OCI-M2 (cell line): Measurements from ENCODE around the gene STPG2.
"Not testable (repeated sequence)": the region's sequence is repeated elsewhere in the genome, so short reads cannot be mapped to it uniquely, and the experiment has no call there.

ENCODE experiments used
- DNase-seq: peaks from one replicate; lab custom pipeline; 2025; ENCODE audit not compliant: unreplicated experiment; lab: John Stamatoyannopoulos, UW

Gene STPG2

DNA sequence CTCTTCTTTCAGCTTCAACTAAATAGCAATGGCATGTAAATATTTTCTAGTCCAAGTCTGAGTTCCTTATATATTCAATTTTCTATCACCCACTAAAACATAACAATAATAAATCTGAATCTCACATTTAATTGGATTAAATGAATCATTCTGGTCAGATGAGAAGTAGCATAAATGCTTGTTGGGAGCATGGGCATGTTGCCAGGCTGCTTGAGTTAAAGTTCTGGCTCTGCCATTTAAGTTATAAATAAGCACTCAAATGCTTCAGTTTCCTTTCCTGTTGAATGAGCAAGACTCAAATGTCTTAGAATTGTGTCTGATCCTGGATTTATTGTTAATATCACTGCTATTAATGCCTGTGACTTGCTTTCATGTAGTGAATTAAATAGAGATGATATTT lies 496.3 kb downstream of the STPG2 start:
- no peak for DNase-seq

DNA sequence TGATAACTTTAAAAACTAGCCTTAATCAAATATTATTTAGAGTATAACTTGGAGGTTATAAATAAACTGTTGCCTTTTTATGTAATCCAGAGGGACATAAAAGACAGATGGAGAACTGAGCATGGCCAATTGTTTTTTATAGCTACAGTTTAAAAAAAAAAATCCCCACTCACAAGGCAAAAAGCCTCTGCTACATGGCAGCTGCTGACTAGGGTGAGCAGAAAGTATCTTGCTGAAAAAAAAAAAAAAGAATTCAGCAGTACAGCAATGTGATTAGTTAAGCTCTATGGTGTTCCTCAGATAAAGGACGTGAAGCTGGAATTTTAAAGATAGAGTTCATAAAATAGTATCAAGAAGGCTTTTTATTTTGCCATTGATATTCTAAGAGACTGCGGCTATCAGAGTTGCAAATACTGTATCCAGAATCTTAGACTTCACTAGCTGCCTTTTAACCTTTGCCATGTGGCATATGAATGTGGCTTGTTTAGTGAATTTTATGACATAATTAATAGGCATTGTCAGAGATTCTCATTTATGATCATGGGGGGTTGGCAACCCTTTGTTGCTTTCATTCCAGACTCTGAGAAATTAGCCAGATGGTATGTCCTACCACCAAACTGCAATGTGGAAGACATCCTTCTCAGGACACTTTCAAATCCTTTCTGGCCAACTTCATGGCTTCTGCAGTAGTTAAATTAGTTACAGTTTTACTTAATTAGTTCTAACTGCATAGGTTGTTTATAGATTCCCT lies 498.0 kb downstream of the STPG2 start:
- no peak for DNase-seq

DNA sequence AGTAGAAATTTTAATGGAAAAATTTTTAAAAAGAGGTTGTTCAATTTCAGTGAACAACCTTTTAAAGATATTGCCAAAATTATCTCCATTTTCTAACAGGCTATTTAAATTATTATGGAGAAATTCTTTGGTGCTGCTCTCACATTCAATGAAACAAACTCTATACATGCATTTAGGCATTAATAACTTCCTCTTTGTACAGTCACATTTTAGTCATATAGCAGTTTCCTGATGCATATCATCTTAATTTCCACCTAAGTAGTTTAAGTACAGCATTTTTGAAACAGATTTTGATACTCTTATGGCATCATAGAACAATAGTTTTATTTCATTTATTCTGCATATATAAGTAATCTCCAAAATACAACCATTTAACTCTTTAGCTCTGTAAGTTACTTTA lies 500.1 kb downstream of the STPG2 start:
- DNase-seq: no peak

DNA sequence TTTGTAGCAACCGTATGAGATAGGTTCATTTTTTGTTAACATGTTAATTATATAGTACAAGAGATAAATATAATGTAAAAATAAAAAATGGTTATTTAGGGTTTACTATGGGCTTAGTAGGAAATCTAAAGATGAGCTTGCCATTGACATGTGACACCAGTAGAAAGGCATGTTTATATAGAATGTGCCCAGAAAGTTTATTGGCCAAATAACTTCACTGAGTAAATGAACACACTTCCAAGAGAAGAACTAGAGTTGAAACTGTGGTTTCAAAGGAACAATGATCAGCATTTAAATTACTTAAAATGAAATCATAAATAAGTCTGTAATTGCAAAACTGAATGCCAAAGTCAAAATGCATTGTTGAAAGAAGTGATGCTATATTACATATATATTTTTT lies 503.3 kb downstream of the STPG2 start:
- no peak for DNase-seq

DNA sequence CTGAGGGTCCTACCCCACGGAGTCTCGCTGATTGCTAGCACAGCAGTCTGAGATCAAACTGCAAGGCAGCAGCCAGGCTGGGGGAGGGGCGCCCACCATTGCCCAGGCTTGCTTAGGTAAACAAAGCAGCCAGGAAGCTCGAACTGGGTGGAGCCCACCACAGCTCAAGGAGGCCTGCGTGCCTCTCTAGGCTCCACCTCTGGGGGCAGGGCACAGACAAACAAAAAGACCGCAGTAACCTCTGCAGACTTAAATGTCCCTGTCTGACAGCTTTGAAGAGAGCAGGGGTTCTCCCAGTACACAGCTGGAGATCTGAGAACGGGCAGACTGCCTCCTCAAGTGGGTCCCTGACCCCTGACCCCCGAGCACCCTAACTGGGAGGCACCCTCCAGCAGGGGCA lies 509.4 kb downstream of the STPG2 start:
- not testable (repeated sequence) for DNase-seq

DNA sequence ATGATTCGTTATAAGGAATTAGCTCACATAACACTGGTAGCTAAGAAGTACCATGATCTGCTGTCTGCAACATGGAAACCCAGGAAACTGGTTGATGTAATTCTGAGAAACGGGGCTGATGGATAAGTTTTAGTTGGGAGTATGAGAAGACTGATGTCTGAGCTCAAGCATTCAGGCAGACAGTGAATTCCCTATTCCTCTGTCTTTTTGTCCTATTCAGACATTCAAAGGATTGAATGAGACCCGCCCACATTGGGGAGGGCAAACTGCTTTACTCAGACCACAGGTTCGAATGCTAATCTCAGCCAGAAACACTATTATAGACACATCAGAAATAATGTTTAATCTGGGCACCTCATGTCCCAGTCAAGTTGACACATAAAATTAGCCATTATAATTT lies 515.5 kb downstream of the STPG2 start:
- no peak for DNase-seq

DNA sequence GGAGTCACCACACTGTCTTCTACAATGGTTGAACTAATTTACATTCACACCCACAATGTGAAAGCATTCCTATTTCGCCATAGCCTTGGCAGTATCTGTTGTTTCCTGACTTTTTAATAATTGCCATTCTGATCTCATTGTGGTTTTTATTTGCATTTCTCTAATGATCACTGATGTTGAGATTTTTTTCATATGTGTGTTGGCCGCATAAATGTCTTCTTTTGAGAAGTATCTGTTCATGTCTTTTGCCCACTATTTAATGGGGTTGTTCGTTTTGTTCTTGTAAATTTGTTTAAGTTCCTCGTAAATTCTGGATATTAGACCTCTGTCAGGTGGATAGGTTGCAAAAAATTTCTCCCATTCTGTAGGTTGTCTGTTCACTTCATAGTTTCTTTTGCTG lies 519.1 kb downstream of the STPG2 start:
- no peak for DNase-seq

DNA sequence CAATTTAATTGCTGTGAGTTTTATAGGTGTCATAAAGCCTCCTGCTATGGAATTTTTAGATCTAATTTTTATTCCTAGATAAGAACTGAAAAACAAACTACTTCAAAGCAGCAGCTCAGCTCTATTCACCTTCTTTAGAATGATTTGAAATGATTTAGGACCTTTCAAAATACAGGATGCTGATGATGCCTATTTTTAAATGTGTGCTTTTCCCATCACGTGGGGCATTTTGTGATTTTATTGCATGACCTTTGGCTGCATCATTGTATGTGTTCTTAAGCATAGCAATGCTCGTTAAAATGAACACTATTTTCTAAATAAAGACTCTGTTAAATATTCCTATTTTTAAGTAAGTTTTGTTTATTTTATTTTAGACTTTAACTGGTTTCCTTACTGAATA lies 537.3 kb downstream of the STPG2 start:
- DNase-seq: no peak

DNA sequence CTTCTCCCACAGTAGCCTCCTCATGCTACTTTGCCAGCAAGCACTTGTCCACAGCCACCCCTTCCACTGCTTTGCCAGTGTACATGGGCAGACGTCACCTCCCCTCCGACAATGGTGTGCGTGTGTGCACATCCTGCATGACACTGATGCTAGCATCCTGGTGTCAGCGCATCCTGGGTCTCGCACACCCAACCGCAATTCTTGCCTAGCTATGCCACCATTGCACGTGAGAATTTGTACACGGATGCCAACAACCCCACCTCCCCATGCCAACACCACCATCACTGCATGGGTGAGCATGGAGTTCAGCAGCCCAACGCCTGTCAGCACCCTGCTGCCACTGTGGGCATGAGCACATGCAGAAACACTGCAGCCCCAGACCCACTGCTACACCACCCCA lies 550.0 kb downstream of the STPG2 start:
- DNase-seq: no peak

DNA sequence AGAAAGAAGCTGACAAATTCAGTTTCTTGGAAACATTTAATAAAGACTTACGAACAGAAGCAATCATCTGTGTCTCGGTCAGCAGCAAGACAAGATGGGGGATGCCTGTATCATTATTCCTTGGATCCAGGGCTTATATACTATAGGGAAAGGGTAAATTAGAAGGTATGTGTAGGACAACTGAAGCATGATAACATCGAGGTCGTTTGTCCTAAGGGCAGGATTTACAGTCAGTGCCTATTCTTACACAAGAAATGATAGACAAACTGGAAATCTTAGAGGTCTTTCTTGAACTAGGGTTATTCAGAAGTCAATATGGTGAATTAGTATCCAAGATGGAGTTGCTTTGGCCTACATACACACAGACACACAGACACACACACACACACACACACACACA lies 553.0 kb downstream of the STPG2 start:
- no peak for DNase-seq

DNA sequence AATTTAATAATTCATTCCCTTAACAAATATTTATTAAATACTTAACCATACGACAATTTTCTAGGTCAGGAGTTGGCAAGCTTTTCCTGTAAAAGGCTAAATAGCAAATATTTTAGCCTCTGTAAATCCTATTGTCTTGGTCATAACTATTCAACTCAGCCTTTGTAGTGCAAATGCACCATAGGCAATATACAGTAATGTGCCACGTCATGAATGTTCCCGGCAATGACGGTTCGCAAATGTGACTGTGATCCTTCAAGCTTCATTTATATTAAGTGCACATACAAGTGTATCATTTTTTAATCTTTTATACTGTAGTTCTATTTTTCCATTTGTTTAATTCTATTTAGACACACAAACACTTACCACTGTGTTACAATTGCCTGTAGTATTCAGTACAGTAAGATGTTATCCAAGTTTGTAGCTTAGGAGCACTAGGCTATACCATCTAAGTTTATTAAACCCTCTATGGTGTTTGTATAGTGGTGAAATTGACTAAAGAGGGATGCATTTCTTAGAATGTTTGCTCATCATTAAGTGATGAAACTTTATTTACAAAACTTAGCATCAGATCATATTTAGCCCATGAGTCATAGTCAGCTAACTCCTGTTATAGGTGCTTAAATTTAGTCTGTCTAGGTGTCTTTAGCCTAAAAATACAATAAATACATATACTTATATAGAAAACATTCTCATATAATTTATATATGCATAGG lies 553.6 kb downstream of the STPG2 start:
- no peak for DNase-seq

DNA sequence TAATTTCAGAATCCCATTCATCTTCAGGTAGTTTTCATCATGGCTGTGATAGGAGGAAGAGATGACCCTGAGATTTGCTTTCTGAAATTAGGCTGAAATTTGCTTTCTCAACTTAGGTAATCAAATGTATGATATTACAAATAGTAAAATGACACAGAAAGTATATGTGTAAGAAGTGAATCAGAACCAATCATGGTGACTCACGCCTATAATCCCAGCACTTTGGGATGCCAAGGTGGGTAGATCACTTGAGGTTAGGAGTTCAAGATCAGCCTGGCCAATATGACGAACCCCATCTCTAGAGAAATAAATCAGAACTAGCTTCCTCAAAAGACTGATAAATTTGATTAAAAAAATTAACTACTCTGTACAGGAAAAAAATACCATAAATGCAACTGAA lies 555.4 kb downstream of the STPG2 start:
- DNase-seq: no peak

DNA sequence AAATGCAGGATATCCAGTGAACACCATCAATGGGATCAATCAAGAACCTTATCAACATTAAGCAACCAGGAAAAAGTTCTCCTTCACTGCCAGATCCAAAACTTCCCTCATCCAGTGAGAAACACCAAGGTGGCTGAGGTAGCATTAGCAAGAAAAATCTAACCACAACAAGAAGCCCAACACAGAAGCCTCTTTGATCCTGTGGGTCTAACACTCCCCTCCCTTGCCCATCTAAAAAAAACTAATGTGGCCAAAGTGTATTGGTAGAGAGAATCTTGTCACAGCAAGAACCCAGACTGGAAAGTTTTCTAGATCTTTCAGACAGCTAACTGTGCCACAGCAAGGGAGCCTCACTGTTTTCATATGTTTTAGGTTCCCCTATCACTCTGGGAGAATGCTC lies 558.0 kb downstream of the STPG2 start:
- DNase-seq: no peak

DNA sequence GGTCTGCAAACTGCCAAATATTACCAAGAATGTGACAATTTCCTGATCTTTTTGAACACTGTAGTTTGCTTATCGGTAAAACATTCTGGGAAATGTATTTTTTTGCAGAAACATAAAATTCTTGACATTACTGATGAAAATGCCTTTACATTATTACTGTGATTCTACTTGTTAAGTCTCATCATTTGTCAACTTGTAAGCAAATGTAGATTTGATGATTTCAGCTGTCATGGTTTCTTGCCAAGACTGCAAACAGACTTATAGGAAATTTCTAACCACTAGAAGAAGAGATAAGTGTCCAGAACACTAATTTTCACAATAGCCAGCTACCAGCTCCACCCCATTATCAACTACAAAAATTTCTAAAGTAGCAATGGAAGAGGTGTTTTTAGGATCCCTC lies 560.4 kb downstream of the STPG2 start:
- DNase-seq: no peak

DNA sequence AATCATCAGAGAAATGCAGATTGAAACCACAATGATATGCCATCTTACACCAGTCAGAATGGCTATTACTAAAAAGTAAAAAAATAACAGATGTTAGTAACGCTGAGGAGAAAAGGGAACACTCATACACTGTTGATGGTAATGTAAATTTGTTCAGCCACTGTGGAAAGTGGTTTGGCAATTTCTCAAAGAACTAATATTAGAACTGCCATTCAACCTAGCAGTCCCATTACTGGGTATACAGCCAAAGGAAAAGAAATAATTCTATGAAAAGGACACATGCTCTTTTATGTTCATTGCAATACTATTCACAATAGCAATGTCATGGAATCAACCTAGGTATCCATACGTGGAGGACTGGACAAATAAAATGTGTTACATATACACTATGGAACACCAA lies 566.3 kb downstream of the STPG2 start:
- no peak for DNase-seq

DNA sequence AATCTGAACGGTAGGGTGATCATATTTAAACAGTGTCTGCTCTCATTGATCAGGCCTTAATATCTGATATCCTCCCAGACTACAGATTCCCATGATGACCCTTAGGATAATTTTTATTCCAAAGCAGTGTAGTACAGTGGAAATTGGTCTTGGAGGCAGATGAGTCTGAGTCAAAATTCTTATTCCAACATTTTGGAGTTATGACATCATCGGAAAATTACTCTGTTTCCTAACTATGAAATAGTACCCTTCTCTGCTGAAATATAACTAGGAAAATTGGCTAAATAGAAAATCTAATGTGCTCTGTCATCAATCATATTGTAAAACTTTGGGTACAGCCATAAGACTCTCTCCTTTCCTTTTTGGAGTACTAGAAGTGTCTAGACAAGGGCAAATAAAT lies 583.3 kb downstream of the STPG2 start:
- no peak for DNase-seq

DNA sequence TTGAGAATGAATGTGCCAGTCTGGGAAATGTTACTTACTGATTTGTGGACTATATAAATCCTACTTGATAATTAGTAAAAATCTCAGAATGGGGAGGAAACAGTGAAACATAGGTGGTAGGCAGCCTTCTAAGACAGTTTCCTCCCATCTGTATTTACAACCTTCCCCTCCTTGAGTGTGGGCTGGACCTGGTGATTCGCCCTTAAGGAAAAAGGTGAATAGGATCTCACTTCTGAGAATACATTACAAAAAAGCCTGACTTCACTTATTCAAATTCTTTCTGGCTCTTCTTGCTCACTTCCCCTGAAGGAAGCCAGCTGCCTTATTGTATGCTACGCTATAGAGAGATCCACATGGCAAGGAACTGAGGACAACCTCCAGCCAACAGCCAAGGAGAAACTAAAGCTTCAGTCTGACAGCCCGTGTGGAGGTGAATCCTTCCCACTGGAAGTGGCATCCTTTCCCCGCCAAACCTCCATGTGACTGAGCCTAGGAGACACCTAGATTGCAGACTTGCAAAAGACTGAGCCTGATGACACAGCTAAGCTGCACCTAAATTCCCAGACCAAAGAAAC lies 585.0 kb downstream of the STPG2 start:
- DNase-seq: no peak

DNA sequence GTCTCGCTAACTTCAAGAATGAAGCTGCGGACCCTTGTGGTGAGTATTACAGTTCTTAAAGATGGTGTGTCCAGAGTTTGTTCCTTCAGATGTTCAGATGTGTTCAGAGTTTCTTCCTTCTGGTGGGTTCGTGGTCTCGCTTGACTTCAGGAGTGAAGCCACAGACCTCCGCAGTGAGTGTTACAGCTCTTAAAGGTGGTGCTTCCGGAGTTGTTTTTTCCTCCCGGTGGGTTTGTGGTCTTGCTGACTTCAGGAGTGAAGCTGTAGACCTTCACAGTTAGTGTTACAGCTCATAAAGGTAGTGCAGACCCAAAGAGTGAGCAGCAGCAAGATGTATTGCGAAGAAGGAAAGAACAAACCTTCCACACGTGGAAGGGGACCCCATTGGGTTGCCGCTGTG lies 592.6 kb downstream of the STPG2 start:
- DNase-seq: not testable (repeated sequence)

DNA sequence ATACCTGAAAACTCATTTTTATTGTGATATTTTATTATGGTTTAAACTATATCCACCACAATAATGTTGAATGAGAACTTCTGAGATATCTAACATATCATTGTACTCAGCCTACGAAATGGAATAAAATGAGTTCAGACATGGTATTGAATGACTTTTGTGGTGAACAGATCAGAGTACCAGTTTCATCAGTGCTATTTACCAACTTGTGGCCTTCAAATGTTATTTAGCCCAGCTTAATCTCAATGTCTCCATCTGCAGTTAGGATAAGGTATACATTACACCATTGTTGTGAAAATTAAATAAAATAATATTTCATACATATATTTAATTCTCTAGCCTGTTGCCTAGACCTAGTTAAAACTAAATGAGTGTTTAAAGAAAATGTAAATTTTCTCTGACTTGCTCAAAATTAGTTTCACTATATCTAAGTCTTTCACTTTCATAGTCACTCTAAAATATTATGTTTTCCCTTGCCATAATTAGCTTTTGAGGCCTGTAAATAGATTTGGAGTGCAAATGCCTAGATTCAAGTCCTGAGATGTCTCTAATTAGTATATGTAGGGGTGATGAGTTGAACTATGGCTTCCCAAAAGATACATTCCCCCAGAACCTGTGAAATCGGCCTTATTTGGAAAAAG lies 594.2 kb downstream of the STPG2 start:
- DNase-seq: no peak

DNA sequence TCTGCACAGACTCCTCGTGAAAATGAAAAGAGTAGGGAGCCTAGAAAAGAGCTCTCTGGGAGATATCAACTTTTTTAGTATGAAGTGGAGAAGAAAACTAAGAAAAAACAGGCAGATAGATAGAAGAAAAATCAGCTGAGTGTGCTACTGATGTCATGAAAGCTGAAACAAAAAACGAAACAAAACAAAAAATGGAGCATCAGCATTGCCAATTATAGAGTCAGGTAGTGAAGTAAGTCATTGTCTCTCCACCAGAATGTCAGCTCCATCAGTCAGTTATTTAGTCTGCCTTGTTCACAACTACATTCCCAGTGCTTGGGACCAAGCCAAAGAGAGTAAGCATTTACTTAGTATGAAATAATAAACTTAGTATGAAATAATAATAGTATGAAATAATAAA lies 595.1 kb downstream of the STPG2 start:
- DNase-seq: no peak

DNA sequence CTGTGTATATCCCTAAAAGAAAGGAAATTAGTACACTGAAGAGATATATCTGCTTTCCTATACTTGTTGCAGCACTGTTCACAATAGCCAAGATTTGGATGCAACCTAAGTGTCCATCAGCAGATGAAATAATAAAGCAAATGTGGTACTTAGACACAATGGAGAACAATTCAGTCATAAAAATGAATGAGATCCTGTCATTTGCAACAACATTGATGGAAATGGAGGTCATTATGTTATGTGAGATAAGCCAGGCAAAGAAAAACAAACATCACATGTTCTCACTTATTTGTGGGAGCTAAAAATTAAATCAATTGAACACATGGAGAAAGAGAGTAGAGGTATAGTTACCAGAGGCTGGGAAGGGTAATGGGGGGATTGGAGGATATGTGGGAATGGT lies 611.9 kb downstream of the STPG2 start:
- DNase-seq: no peak

DNA sequence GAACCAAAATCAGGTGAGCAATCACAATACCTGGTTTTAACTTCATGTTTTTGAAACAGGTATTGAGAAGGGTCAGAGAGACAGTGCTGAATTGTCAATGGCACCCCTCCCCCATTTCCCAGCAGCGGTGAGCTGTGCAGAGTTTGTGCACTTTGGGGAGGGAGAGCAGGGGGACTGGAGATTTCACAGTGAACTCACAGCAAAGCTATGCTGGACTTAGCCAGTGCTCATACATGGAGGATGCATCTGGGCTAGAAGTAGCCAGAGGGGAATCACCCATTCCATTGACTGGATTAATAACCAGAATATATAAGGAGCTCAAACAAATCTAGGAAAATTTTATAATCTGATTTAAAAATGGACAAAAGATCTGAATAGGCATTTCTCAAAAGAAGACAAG lies 612.6 kb downstream of the STPG2 start:
- no peak for DNase-seq
